SH-SY5Y (cell line): ENCODE data around the gene RAET1G.

ENCODE experiments used
- GATA2 ChIP-seq: IDR thresholded peaks from 2 replicates; pipeline ENCODE4 v1.6.1; 2011; ENCODE audit warnings: mild to moderate bottlenecking, low read depth, low read length
- GATA3 ChIP-seq: IDR thresholded peaks from 2 replicates; pipeline ENCODE4 v1.6.1; 2011; ENCODE audit warnings: low read depth, mild to moderate bottlenecking, low read length, moderate library complexity

- TF ChIP-seq GATA3 (no peak), GATA2 (no peak)
These were observed 10.1 kb upstream of the RAET1G start for GRCh38 chr6:149933036-149933435.
